H9 (cell line): ENCODE data around the gene CREBRF. TPM values are rescaled to one million over a fixed set of nuclear protein-coding genes. Genes with fewer than 3 reads are reported as not detected.

Source experiments
- DNase-seq: peaks from one replicate; pipeline ENCODE4 v3.0.0-alpha.2; 2017
- H2AFZ ChIP-seq: one replicate; pipeline ENCODE4 v1.6.1; 2013; ENCODE audit warnings: mild to moderate bottlenecking, low read length, control low read depth, moderate library complexity
- H2AK5ac ChIP-seq: 2 replicates; pipeline ENCODE4 v1.6.1; 2013; ENCODE audit warnings: low read length, control low read depth, mixed read lengths; ENCODE audit not compliant: insufficient read length
- H2BK120ac ChIP-seq: one replicate; pipeline ENCODE4 v1.6.1; 2013; ENCODE audit warnings: low read depth, mild to moderate bottlenecking, low read length, control low read depth, inconsistent platforms; ENCODE audit not compliant: poor library complexity, severe bottlenecking
- H2BK12ac ChIP-seq: 2 replicates; pipeline ENCODE4 v1.6.1; 2013; ENCODE audit warnings: low read length, control low read depth, mixed read lengths, low read depth; ENCODE audit not compliant: insufficient read length
- H2BK15ac ChIP-seq: 2 replicates; pipeline ENCODE4 v1.6.1; 2013; ENCODE audit warnings: low read depth, low read length, control low read depth
- H2BK20ac ChIP-seq: one replicate; pipeline ENCODE4 v1.6.1; 2013; ENCODE audit warnings: low read depth, mild to moderate bottlenecking, low read length, control low read depth, inconsistent platforms; ENCODE audit not compliant: poor library complexity, severe bottlenecking
- H2BK5ac ChIP-seq: 2 replicates; pipeline ENCODE4 v1.6.1; 2013; ENCODE audit warnings: low read length, control low read depth, mixed read lengths; ENCODE audit not compliant: insufficient read length
- H3K14ac ChIP-seq: 2 replicates; pipeline ENCODE4 v1.6.1; 2013; ENCODE audit warnings: low read length, control low read depth; ENCODE audit not compliant: insufficient read depth
- H3K18ac ChIP-seq: 2 replicates; pipeline ENCODE4 v1.6.1; 2013; ENCODE audit warnings: low read depth, mild to moderate bottlenecking, mixed read lengths, low read length, control low read depth; ENCODE audit not compliant: insufficient read length
- H3K23ac ChIP-seq: 2 replicates; pipeline ENCODE4 v1.6.1; 2013; ENCODE audit warnings: low read length, control low read depth, mixed read lengths, low read depth; ENCODE audit not compliant: insufficient read length
- H3K23me2 ChIP-seq: 2 replicates; pipeline ENCODE4 v1.6.1; 2013; ENCODE audit warnings: low read depth, mild to moderate bottlenecking, mixed read lengths, low read length, control low read depth; ENCODE audit not compliant: insufficient read length, poor library complexity, severe bottlenecking
- H3K27ac ChIP-seq: 2 replicates; pipeline ENCODE4 v1.5.1; 2013; ENCODE audit warnings: low read length, control low read depth, mixed read lengths, low read depth; ENCODE audit not compliant: insufficient read length
- H3K27me3 ChIP-seq: 2 replicates; pipeline ENCODE4 v1.6.1; 2013; ENCODE audit warnings: low read length, control low read depth, inconsistent platforms; ENCODE audit not compliant: insufficient read depth
- H3K4ac ChIP-seq: 2 replicates; pipeline ENCODE4 v1.6.1; 2013; ENCODE audit warnings: low read depth, mild to moderate bottlenecking, control low read depth, inconsistent platforms, low read length, moderate library complexity
- H3K4me1 ChIP-seq: 2 replicates; pipeline ENCODE4 v1.6.1; 2013; ENCODE audit warnings: low read length, control low read depth, inconsistent platforms; ENCODE audit not compliant: insufficient read depth
- H3K4me2 ChIP-seq: 2 replicates; pipeline ENCODE4 v1.6.1; 2013; ENCODE audit warnings: low read length, control low read depth, mixed read lengths; ENCODE audit not compliant: insufficient read length, insufficient read depth
- H3K56ac ChIP-seq: 2 replicates; pipeline ENCODE4 v1.6.1; 2013; ENCODE audit warnings: low read depth, mild to moderate bottlenecking, mixed read lengths, low read length, control low read depth; ENCODE audit not compliant: insufficient read length
- H3K79me1 ChIP-seq: 2 replicates; pipeline ENCODE4 v1.6.1; 2013; ENCODE audit warnings: low read depth, mild to moderate bottlenecking, moderate library complexity, low read length, control low read depth, inconsistent platforms; ENCODE audit not compliant: insufficient read depth, poor library complexity, severe bottlenecking
- H3K79me2 ChIP-seq: 2 replicates; pipeline ENCODE4 v1.6.1; 2013; ENCODE audit warnings: low read length, control low read depth, inconsistent platforms; ENCODE audit not compliant: insufficient read depth
- H3K9ac ChIP-seq: 2 replicates; pipeline ENCODE4 v1.6.1; 2013; ENCODE audit warnings: low read length, control low read depth, mixed read lengths; ENCODE audit not compliant: insufficient read length; ENCODE audit errors: extremely low read depth
- H3K9me3 ChIP-seq: one replicate; pipeline ENCODE4 v1.6.1; 2013; ENCODE audit warnings: low read depth, low read length, inconsistent platforms; ENCODE audit not compliant: control insufficient read depth
- H3T11ph ChIP-seq: one replicate; pipeline ENCODE4 v1.6.1; 2013; ENCODE audit warnings: mild to moderate bottlenecking, low read length, control low read depth, inconsistent platforms
- H4K20me1 ChIP-seq: one replicate; pipeline ENCODE4 v1.6.1; 2013; ENCODE audit not compliant: control insufficient read depth, insufficient read length, insufficient read depth
- H4K5ac ChIP-seq: 2 replicates; pipeline ENCODE4 v1.6.1; 2013; ENCODE audit warnings: low read depth, mild to moderate bottlenecking, mixed read lengths, low read length, control low read depth; ENCODE audit not compliant: insufficient read length
- H4K8ac ChIP-seq: replicated peaks from 2 replicates; pipeline ENCODE4 v1.6.1; 2013; ENCODE audit warnings: low read length, control low read depth, mixed read lengths, low read depth; ENCODE audit not compliant: insufficient read length
- H4K91ac ChIP-seq: 2 replicates; pipeline ENCODE4 v1.6.1; 2013; ENCODE audit warnings: low read depth, mild to moderate bottlenecking, moderate library complexity, mixed read lengths, low read length, control low read depth; ENCODE audit not compliant: insufficient read length
- H3K27ac Mint-ChIP-seq, 3 experiments: 2 replicates in 2 of 3; 3 replicates in 1 of 3; pipeline ENCODE4 v1.8.0; 2020 to 2021; ENCODE audit warnings: mixed read lengths in 3 of 3, mild to moderate bottlenecking in 1 of 3, moderate library complexity in 1 of 3
- H3K27me3 Mint-ChIP-seq: 2 replicates; pipeline ENCODE4 v1.8.0; 2021; ENCODE audit warnings: low read depth, mild to moderate bottlenecking, moderate library complexity, mixed read lengths
- H3K36me3 Mint-ChIP-seq, 3 experiments: 2 replicates in 2 of 3; 3 replicates in 1 of 3; pipeline ENCODE4 v1.8.0; 2020 to 2021; ENCODE audit warnings: low read depth in 3 of 3, mixed read lengths in 3 of 3; ENCODE audit not compliant: insufficient read depth in 1 of 3
- H3K4me1 Mint-ChIP-seq, 2 experiments: 2 replicates each; pipeline ENCODE4 v1.8.0; 2020; ENCODE audit warnings: mixed read lengths in 2 of 2
- H3K4me3 Mint-ChIP-seq, 2 experiments: 2 replicates in 1 of 2; 3 replicates in 1 of 2; pipeline ENCODE4 v1.8.0; 2020 to 2021; ENCODE audit warnings: mild to moderate bottlenecking in 2 of 2, mixed read lengths in 2 of 2, moderate library complexity in 1 of 2
- H3K9me3 Mint-ChIP-seq, 2 experiments: 2 replicates in 1 of 2; 3 replicates in 1 of 2; pipeline ENCODE4 v1.8.0; 2020; ENCODE audit warnings: mild to moderate bottlenecking in 2 of 2, mixed read lengths in 2 of 2, moderate library complexity in 1 of 2
- WGBS: extraction: QIAGEN DNeasy Blood & Tissue Kit; methylation state at CpG from one replicate; pipeline ENCODE4 v1.1.7; 2013; ENCODE audit warnings: missing lambda C conversion rate, low lambda C conversion rate, mixed read lengths; ENCODE audit not compliant: insufficient read length; ENCODE audit errors: extremely low coverage; 5-methylcytosine and 5-hydroxymethylcytosine counted together
- total RNA-seq: library from RNA; stranded (reverse); gene quantifications from 2 replicates; pipeline ENCODE4 v1.2.1, GENCODE V29; 2021
- TF ChIP-seq, protein P1 (sequence below): fragments of 200-600 bp; sonication (generic); conservative IDR thresholded peaks from 3 replicates; pipeline ENCODE4 v1.8.0; 2021; ENCODE audit warnings: antibody characterized with exemption, mild to moderate bottlenecking

The CREBRF gene
- total RNA-seq, 1 experiment from 2014 or later: 2.7 TPM

DNA sequence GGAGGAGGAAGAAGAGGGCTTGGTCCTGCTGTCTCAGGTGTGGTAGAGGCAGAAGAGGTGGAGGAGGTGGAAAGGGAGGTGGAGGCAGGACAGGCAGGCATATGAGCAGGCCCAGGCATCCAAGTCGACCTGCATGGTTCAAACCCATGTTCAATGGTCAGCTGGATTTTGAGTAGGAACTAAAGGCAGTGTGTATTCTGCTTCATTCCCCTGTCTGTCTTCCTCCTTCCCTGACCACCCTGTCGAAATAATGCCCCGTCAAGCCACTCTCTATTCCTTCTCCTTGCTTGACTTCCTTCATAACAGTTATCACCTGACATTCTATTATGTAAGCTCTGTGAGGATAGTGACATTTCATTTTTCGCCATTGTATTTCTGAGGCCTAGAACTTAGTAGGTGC lies 37.8 kb upstream of the CREBRF start:
- Mint-ChIP-seq H3K27ac (no peak overlapping the region), H3K4me1 (peaks cover 18 to 20% of the 10 kb centered on the region in 2 experiments), H3K27me3 (no peaks in the 10 kb centered on the region), H3K9me3 (no peaks in the 10 kb centered on the region), H3K4me3 (no peak overlapping the region), H3K36me3 (peaks cover 13 to 29% (median 19%) of the 10 kb centered on the region in 3 experiments; a peak in 6 of 7 replicates)
- Histone ChIP-seq H3K23ac (no peak overlapping the region), H3K18ac (no peak overlapping the region), H3K27me3 (no peaks in the 10 kb centered on the region), H2AK5ac (no peak overlapping the region), H4K8ac (no peak overlapping the region), H3K79me1 (peaks cover under 1% of the 10 kb centered on the region), H2BK120ac (no peak overlapping the region), H3T11ph (no peak overlapping the region), H3K4ac (no peak overlapping the region), H3K79me2 (peaks cover 5% of the 10 kb centered on the region; the same call in 1 of the 2 replicates), H2BK15ac (no peak overlapping the region), H3K4me1 (peaks cover 5% of the 10 kb centered on the region; the same call in 1 of the 2 replicates), H3K14ac (no peak overlapping the region), H3K56ac (no peak overlapping the region), H2BK5ac (no peak overlapping the region), H3K9me3 (no peaks in the 10 kb centered on the region), H4K5ac (no peak overlapping the region), H2BK12ac (no peak overlapping the region), H2AFZ (no peak overlapping the region), H2BK20ac (no peak overlapping the region), H3K23me2 (no peaks in the 10 kb centered on the region), H4K91ac (no peak overlapping the region), H3K9ac (no peak overlapping the region), H4K20me1 (no peaks in the 10 kb centered on the region), H3K27ac (no peak overlapping the region), H3K4me2 (no peak overlapping the region)
- TF ChIP-seq, protein P1, sequence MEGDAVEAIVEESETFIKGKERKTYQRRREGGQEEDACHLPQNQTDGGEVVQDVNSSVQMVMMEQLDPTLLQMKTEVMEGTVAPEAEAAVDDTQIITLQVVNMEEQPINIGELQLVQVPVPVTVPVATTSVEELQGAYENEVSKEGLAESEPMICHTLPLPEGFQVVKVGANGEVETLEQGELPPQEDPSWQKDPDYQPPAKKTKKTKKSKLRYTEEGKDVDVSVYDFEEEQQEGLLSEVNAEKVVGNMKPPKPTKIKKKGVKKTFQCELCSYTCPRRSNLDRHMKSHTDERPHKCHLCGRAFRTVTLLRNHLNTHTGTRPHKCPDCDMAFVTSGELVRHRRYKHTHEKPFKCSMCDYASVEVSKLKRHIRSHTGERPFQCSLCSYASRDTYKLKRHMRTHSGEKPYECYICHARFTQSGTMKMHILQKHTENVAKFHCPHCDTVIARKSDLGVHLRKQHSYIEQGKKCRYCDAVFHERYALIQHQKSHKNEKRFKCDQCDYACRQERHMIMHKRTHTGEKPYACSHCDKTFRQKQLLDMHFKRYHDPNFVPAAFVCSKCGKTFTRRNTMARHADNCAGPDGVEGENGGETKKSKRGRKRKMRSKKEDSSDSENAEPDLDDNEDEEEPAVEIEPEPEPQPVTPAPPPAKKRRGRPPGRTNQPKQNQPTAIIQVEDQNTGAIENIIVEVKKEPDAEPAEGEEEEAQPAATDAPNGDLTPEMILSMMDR: no peak
- no CpG with 5 or more reads among the region's 4 CpGs for WGBS
- DNase-seq: no peak
